MM.1S (cell line): Measurements from ENCODE around the gene DMBX1.

Experiments used
- CTCF ChIP-seq: fragments of 300-600 bp; sonication (generic); IDR thresholded peaks from 2 replicates; pipeline ENCODE4 v1.5.1; 2016; ENCODE audit warnings: antibody characterized with exemption, low read length, mixed read lengths
- EZH2 ChIP-seq: fragments of 300-600 bp; sonication (generic); optimal IDR thresholded peaks from 2 replicates; pipeline ENCODE3; 2017; ENCODE audit warnings: low read depth, mild to moderate bottlenecking, antibody characterized with exemption, low read length, mixed read lengths
- EZH2phosphoT487 ChIP-seq: fragments of 300-600 bp; sonication (generic); IDR thresholded peaks from 2 replicates; pipeline ENCODE4 v1.6.1; 2018; ENCODE audit warnings: antibody characterized with exemption, low read length

DNA sequence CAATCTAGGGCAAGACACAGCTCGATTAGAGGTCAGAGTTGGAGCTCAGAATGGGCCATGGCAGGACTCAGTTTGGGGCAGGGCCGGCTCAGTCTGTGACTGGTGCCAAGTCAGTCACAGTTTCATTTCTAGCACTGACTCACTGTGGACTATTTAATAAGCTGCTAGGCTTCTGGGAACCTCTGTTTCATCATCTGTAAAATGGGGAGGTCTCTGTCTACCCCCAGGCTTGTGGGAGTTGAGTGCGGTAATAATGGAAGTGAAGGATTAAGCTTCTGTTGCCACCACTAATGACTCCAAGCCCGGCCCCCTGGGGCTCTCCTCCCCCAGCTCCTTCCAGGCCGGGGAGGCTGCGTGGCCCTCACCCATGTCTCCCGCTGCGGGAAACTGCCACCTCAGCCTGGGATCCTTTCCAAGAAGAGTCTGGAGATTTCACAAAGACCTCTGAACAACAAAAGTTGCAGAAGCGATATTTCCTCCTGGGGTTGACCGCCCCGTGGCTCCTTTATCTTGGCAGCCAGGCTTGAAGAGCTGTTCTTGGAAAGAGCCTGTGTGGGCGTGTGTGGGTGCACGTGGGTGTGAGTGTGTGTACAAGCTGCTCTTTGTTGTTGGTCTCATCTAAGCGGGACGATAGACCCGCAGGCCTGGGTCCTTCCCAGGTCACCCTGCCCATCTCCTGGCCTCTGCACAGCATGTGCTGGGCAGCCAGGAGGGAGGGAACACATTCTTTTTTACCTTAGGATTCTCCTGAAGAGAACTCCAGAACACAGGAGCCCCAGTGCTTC is 32.7 kb downstream of the DMBX1 start:
- TF ChIP-seq EZH2phosphoT487 (no peak), EZH2 (no peak), CTCF (no peak)
